Cerebellar nuclear complex (tissue), 1 donor: Measurements from ENCODE around the gene MSI2.

Experiments
- DNase-seq, 2 experiments: peaks; one replicate each; lab custom pipeline; 2025; lab: John Stamatoyannopoulos, UW

MSI2 gene

GRCh38 chr17:57599271-57600045 is 343.1 kb downstream of the MSI2 start:
- DNase-seq: no peak

GRCh38 chr17:57600074-57600473 is 343.8 kb downstream of the MSI2 start:
- DNase-seq: no peak

GRCh38 chr17:57601143-57601735 is 344.9 kb downstream of the MSI2 start:
- DNase-seq: no peak

- DNase-seq: no peak
Observed at GRCh38 chr17:57602896-57603295, 346.6 kb downstream of the MSI2 start.

GRCh38 chr17:57603546-57603945 is 347.2 kb downstream of the MSI2 start:
- no peak for DNase-seq

- no peak for DNase-seq
Observed at GRCh38 chr17:57603978-57604377, 347.7 kb downstream of the MSI2 start.

GRCh38 chr17:57604771-57605674 is 348.7 kb downstream of the MSI2 start:
- DNase-seq: no peak

- DNase-seq: no peak
Observed at GRCh38 chr17:57605675-57606105, 349.4 kb downstream of the MSI2 start.

DNA sequence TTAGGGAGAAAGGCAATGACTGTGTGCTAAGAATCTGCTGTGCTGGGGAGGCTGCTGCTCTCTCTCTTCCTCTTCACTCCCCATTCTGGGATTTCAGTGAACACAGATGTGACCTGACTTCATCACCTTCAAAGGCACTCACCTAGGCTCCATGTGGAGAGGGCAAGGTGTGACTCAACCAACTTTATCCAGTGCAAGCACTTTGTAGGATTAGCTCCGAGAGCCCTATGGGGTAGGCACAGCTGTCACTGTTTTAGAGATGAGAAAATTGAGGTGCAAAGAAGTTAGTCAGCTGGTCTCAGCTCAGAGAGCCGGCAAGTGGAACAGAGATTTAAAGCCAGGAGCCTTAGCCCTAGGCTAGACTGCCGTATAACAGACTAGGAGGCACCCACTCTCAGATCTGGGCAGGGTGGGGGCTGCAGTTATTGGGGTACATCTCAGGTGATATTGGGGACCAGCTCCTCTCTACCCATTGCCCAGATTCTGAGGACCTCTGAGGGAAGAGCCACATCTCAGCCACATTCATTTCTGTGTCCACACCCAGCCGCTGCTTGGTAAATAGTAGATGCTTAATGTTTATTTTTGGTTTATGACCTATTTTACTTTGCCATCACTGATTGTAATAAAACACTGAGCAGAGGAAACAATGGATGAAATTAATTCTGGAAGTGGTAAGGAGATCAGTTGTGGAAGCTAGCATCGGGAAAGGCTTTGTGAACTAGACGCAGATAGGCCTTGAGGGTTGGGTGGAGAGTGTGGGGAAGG is 350.0 kb downstream of the MSI2 start:
- DNase-seq: no peak

GRCh38 chr17:57607553-57608120 is 351.3 kb downstream of the MSI2 start:
- no peak for DNase-seq

- no peak for DNase-seq
Observed at GRCh38 chr17:57608369-57609124, 352.2 kb downstream of the MSI2 start.

GRCh38 chr17:57609125-57609877 is 353.0 kb downstream of the MSI2 start:
- DNase-seq: no peak

DNA sequence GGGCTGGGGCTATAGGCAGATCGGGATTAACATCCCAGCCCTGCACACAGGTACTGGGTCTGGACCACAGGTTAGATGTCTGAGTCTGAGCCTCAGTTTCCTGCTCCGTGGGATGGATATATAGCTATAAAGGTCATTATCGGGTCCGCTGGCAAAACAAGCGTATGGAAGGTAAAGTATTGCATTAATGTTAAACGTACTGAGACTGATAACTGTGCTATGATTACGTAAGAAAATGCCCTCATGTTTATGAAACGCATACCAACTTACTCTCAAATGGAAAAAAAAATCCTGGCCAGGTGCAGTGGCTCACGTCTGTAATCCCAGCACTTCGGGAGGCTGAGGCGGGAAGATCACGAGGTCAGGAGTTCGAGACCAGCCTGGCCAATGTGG is 353.6 kb downstream of the MSI2 start:
- no peak for DNase-seq

- no peak for DNase-seq
Observed at GRCh38 chr17:57612202-57613071, 356.1 kb downstream of the MSI2 start.

GRCh38 chr17:57614742-57615141 is 358.4 kb downstream of the MSI2 start:
- no peak for DNase-seq

GRCh38 chr17:57615836-57616757 is 359.8 kb downstream of the MSI2 start:
- DNase-seq: no peak

- DNase-seq: no peak
Observed at GRCh38 chr17:57617218-57617617, 360.9 kb downstream of the MSI2 start.
